ENCODE data around the gene ATP8B4. TPM values are rescaled to one million over a fixed set of nuclear protein-coding genes. Genes with fewer than 3 reads are reported as not detected.

Gene ATP8B4
- total and polyA plus RNA-seq, 3 donors from 2014 or later: 2.4 to 6.1 (median 2.5) TPM

DNA sequence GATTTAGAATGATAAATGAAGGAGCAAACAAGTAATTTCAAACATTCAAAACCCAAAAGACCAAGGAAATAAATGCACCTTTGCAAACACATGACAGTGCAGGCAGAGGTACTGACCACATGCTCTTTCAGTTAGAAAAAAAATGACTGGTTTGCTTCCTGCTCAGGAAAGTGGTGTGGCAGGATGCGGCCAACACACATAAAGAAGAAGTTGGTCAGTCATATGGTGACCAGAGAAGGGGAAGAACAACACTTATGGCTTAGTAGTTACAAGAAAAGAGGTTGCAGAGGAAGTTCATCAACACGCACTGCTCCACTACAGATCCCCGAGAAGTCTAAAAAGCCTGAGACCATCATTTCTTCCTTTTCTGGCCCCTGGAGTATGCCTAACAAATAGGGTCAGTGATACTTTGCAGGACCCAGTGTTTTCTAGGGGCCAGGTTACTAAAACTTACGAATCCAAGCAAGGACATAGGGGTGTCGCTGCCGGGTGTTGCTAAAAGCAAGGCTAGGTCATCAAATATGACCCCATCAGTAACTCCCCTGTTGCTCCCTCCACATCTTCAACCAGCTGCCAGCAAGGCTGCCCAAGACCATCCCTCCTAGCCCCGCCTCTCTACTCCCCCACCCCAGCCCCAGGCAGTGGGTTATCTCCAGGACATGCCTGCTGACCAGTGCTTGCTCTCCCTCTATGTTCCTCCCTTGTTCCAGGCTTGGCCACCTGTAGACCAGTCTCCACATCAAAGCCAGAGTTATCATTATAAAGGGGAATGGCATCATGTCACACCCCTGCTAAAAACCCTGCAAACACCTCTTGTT, 11.2 kb downstream of the ATP8B4 start:
- WGBS, 2 donors: 80 to 90% methylated on average over 7 of the region's 7 CpGs
- DNase-seq: no peak
- TF ChIP-seq, protein P1, sequence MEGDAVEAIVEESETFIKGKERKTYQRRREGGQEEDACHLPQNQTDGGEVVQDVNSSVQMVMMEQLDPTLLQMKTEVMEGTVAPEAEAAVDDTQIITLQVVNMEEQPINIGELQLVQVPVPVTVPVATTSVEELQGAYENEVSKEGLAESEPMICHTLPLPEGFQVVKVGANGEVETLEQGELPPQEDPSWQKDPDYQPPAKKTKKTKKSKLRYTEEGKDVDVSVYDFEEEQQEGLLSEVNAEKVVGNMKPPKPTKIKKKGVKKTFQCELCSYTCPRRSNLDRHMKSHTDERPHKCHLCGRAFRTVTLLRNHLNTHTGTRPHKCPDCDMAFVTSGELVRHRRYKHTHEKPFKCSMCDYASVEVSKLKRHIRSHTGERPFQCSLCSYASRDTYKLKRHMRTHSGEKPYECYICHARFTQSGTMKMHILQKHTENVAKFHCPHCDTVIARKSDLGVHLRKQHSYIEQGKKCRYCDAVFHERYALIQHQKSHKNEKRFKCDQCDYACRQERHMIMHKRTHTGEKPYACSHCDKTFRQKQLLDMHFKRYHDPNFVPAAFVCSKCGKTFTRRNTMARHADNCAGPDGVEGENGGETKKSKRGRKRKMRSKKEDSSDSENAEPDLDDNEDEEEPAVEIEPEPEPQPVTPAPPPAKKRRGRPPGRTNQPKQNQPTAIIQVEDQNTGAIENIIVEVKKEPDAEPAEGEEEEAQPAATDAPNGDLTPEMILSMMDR (IDR thresholded peaks at IDR 0.05): no peak
- no peak for TF ChIP-seq POLR2A (IDR thresholded peaks at IDR 0.05)
- intact Hi-C loops (cut with DNase I; ENCODE audit: low total_unique reads): no loop called here
- Histone ChIP-seq H3K36me3 (ENCODE audit: low read depth, missing control alignments) (no peaks in the 10 kb centered on the region), H3K9me3 (no peaks in the 10 kb centered on the region), H3K27me3 (no peaks in the 10 kb centered on the region), H3K4me3 (no peak overlapping the region), H3K27ac (no peak overlapping the region), H3K4me1 (peaks cover 7% of the 10 kb centered on the region)

DNA sequence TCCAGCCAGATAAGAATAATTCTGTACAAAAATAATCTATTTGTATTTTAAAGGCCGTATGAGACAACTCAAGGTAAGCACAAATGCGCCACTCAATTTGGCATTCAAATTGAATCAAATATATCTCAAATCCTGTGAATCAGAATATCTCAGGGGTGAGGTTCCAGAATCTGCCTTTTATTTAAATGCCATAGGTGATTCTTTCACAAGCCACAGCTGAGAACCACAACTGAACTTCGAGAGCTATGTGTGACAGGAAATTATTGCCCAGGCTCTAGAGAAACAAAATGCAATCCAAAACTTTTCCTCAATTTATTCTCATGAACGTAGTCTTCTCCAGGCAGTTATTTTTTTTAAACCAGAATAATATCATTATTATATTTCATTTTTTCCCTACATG, 11.9 kb downstream of the ATP8B4 start:
- intact Hi-C loops (cut with DNase I; ENCODE audit: low total_unique reads): no loop called here
- Histone ChIP-seq H3K27me3 (no peaks in the 10 kb centered on the region), H3K9me3 (no peaks in the 10 kb centered on the region), H3K4me3 (no peak overlapping the region), H3K27ac (no peak overlapping the region), H3K4me1 (peaks cover 7% of the 10 kb centered on the region), H3K36me3 (ENCODE audit: low read depth, missing control alignments) (no peaks in the 10 kb centered on the region)
- no peak for DNase-seq
- no peak for TF ChIP-seq POLR2A (IDR thresholded peaks at IDR 0.05)
- TF ChIP-seq, protein P1 (IDR thresholded peaks at IDR 0.05): no peak
- WGBS, 2 donors: 83 to 85% methylated on average over 4 of the region's 4 CpGs

DNA sequence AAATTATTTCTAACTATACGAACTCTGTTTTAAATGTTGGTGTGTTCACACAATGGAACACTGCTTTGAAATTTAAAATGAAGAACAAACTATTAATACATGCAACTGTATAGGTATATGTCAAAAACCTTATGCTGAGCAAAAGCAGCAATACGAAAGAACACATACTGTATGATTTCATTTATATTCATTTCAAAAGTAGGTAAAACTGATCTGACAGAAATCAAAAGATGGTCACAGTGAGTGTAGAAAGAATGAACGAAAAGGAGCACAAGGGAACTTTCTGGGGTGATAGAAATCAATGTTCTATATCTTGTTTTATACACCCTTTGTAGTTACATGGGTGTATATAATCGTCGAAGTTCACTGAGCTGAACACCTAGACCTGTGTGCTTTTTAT, 12.6 kb downstream of the ATP8B4 start:
- 89 to 92% methylated on average over 5 of the region's 5 CpGs for WGBS, 2 donors
- Histone ChIP-seq H3K27me3 (no peaks in the 10 kb centered on the region), H3K4me1 (peaks cover 7% of the 10 kb centered on the region), H3K9me3 (no peaks in the 10 kb centered on the region), H3K4me3 (no peak overlapping the region), H3K27ac (no peak overlapping the region), H3K36me3 (ENCODE audit: low read depth, missing control alignments) (no peaks in the 10 kb centered on the region)
- TF ChIP-seq, protein P1 (IDR thresholded peaks at IDR 0.05): no peak
- no peak for TF ChIP-seq POLR2A (IDR thresholded peaks at IDR 0.05)
- intact Hi-C loops (cut with DNase I; ENCODE audit: low total_unique reads): no loop called here
- DNase-seq: no peak

DNA sequence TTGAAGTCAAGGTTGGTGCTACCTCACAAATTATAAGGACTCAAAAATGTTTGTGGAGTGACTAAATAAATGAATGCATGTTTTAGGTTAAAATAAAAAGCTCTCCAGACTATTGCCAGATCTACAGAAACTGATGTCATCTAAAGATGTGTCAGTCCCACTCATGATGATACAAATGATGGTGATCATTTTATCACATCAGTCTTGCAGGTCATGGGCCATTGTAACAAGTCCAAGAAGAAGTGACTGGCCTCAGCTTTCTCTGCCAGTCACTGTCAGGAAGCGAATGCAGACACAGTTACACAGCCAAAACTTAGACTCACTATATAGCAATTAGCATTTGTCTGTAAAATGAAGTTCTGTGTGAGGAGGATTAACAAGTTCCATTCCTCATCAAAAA, 18.5 kb downstream of the ATP8B4 start:
- no peaks in the 10 kb centered on the region for H3K9me3 ChIP-seq
- WGBS, 2 donors: 96 to 97% methylated on average over 1 of the region's 1 CpG
- H3K36me3 ChIP-seq (ENCODE audit: low read depth, missing control alignments): no peaks in the 10 kb centered on the region
- no peak overlapping the region for H3K27ac ChIP-seq
- intact Hi-C loops (cut with DNase I; ENCODE audit: low total_unique reads): no loop called here
- DNase-seq: no peak
- H3K27me3 ChIP-seq: no peaks in the 10 kb centered on the region
- no peak overlapping the region for H3K4me3 ChIP-seq
- TF ChIP-seq, protein P1 (IDR thresholded peaks at IDR 0.05): no peak
- TF ChIP-seq POLR2A (IDR thresholded peaks at IDR 0.05): no peak
- H3K4me1 ChIP-seq: no peaks in the 10 kb centered on the region

DNA sequence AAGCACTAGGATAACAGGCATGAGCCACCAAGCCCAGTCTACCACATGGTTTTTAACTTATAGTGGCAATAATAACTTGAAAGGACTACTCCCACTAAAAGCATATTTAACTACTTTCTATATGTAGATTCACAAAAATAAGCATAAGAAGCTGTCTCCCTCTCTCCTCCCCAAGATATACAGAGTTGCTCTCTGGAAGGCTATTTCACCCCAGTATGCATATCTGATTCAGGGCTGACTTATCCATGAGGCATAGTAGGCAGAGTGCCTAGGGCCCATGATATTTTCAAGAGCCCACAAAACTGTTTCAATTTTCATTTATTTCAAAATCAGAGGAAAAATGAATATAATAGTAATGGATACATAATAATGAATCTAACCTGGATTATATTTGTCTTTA, 20.5 kb downstream of the ATP8B4 start:
- intact Hi-C loops (cut with DNase I; ENCODE audit: low total_unique reads): no loop called here
- no peak for TF ChIP-seq POLR2A (IDR thresholded peaks at IDR 0.05)
- TF ChIP-seq, protein P1 (IDR thresholded peaks at IDR 0.05): no peak
- no peaks in the 10 kb centered on the region for H3K9me3 ChIP-seq

More for the DNA sequence above, 20.5 kb downstream of the ATP8B4 start:
- Histone ChIP-seq H3K27me3 (no peaks in the 10 kb centered on the region), H3K36me3 (ENCODE audit: low read depth, missing control alignments) (no peaks in the 10 kb centered on the region), H3K4me1 (no peaks in the 10 kb centered on the region), H3K4me3 (no peak overlapping the region), H3K27ac (no peak overlapping the region)
- DNase-seq: no peak

Measured in testis (tissue), 3 donors.